Gastrocnemius medialis (tissue), 4 donors: ENCODE measurements around the gene VAV1. TPM values are rescaled to one million over a fixed set of nuclear protein-coding genes. Genes with fewer than 3 reads are reported as not detected.
A peak's percentile ranks its signal among the peaks of the same experiment; 100 is the strongest.

ENCODE experiments used
- ATAC-seq, 2 donors: fragments of 150-250 bp; one replicate each; pipeline ENCODE4 v1.9.1; 2016
- DNase-seq, 2 donors: peaks; one replicate each; pipeline ENCODE4 v3.0.0-alpha.2; 2019
- H3K27ac ChIP-seq, 4 donors: fragments of 200-600 bp; sonication (generic); 1 replicate in 1 of 4; 2 replicates in 3 of 4; pipeline ENCODE4 v1.5.1; 2016 to 2018; ENCODE audit warnings: mild to moderate bottlenecking in 2 of 4, moderate library complexity in 1 of 4
- H3K27me3 ChIP-seq, 3 donors: fragments of 200-600 bp; sonication (generic) in 2 of 3; 1 replicate in 1 of 3; 2 replicates in 2 of 3; pipeline versions ENCODE4 v1.5.1 to v1.6.0; 2016 to 2019; ENCODE audit warnings: mild to moderate bottlenecking in 1 of 3, moderate library complexity in 1 of 3
- H3K36me3 ChIP-seq, 2 donors: fragments of 200-600 bp; sonication (generic) in 1 of 2; one replicate each; pipeline ENCODE4 v1.5.1; 2017 to 2018
- H3K4me1 ChIP-seq, 2 donors: fragments of 200-600 bp; sonication (generic) in 1 of 2; one replicate each; pipeline ENCODE4 v1.5.1; 2016 to 2017; ENCODE audit warnings: mild to moderate bottlenecking in 2 of 2
- H3K4me3 ChIP-seq, 4 donors: fragments of 200-600 bp; sonication (generic) in 3 of 4; 1 replicate in 1 of 4; 2 replicates in 3 of 4; pipeline ENCODE4 v1.5.1; 2016 to 2019; ENCODE audit warnings: mild to moderate bottlenecking in 2 of 4
- H3K9me3 ChIP-seq, 3 donors: fragments of 200-600 bp; sonication (generic) in 2 of 3; 1 replicate in 1 of 3; 2 replicates in 2 of 3; pipeline ENCODE4 v1.5.1; 2016 to 2019
- CTCF ChIP-seq, 5 experiments: fragments of 450-650 bp in 3 of 5; fragments of 200-600 bp in 2 of 5; sonication (generic) in 2 of 5; IDR thresholded peaks in 4 of 5; conservative IDR thresholded peaks in 1 of 5; 1 replicate in 4 of 5; 2 replicates in 1 of 5; pipeline ENCODE4 v1.5.1; 2016 to 2019; ENCODE audit warnings: antibody characterized with exemption in 5 of 5, mild to moderate bottlenecking in 3 of 5, moderate library complexity in 3 of 5
- POLR2A ChIP-seq, 2 donors: fragments of 450-650 bp; IDR thresholded peaks; one replicate each; pipeline ENCODE4 v1.6.1; 2017; ENCODE audit warnings: antibody characterized with exemption in 2 of 2, mild to moderate bottlenecking in 2 of 2, moderate library complexity in 2 of 2
- in situ Hi-C, 4 donors: fragments of 200-750 bp; cut with MboI; loops; one replicate each; pipeline versions ENCODE4 v1.15.0 to v1.8.0; 2017; ENCODE audit warnings: low sequenced_read_pairs in 4 of 4
- intact Hi-C: fragments of 100-400 bp; cut with DNase I; formaldehyde crosslinking; loops from one replicate; pipeline ENCODE4 v1.15.1; 2023; ENCODE audit warnings: low total_unique reads
- total RNA-seq, 4 donors: library from RNA; depleted of rRNA; stranded (reverse); fragments of >200 nt; gene quantifications; one replicate each; pipeline versions ENCODE4 v1.1.0 to v1.2.3, GENCODE V29; 2016

The VAV1 gene
- total RNA-seq = 1 to 10 TPM in 2 of 4 donors, under 1 TPM in 2; 0.63 to 1.8 (median 0.96) TPM

GRCh38 chr19:6772028-6772865 is at the start of gene VAV1:
VAV1 (plus strand) TSS chr19:6772708; CDS start chr19:6772808, 100 bp downstream.
- Histone ChIP-seq H3K4me3 (peak within 1 kb of the TSS in 1 of 4 donors; percentile 45), H3K36me3 (no peaks in the 10 kb centered on the region), H3K9me3 (no peaks in the 10 kb centered on the region), H3K4me1 (no peaks in the 10 kb centered on the region), H3K27ac (no peak within 1 kb of the TSS), H3K27me3 (peaks cover 7 to 21% (median 11%) of the 10 kb centered on the region in 3 donors)
- DNase-seq (peak in 1 of 2 donors; percentile 34), ATAC-seq (no peak)
- TF ChIP-seq CTCF (IDR thresholded peaks at IDR 0.05 in 4 of 5, conservative IDR thresholded peaks at IDR 0.05 in 1 of 5) (no peak), POLR2A (IDR thresholded peaks at IDR 0.05) (no peak)
- intact Hi-C loops (no loop called here), in situ Hi-C loops (no loop called here)

GRCh38 chr19:6723108-6723618 is 49.3 kb upstream of the VAV1 start:
- DNase-seq (peak in 1 of 2 donors; percentile 58), ATAC-seq (peak; percentile 39 to 51)
- H3K27me3 ChIP-seq = no peaks in the 10 kb centered on the region

GRCh38 chr19:6723738-6724137 is 48.8 kb upstream of the VAV1 start:
- no peaks in the 10 kb centered on the region for H3K36me3 ChIP-seq
- no peaks in the 10 kb centered on the region for H3K4me1 ChIP-seq
- DNase-seq = no peak
- intact Hi-C loops (no loop called here), in situ Hi-C loops (no loop called here)
- TF ChIP-seq POLR2A (IDR thresholded peaks at IDR 0.05) (no peak), CTCF (IDR thresholded peaks at IDR 0.05 in 4 of 5, conservative IDR thresholded peaks at IDR 0.05 in 1 of 5) (no peak)
- peak overlapping the region in 3 of 4 donors; percentile 9 to 47 (median 46) for H3K27ac ChIP-seq
- no peak overlapping the region for H3K4me3 ChIP-seq
- no peaks in the 10 kb centered on the region for H3K27me3 ChIP-seq
- ATAC-seq = no peak
- no peaks in the 10 kb centered on the region for H3K9me3 ChIP-seq

More at GRCh38 chr19:6723108-6723618, 49.3 kb upstream of the VAV1 start:
- H3K27ac ChIP-seq = peak overlapping the region in 2 of 4 donors; percentile 9 to 41
- in situ Hi-C loops (no loop called here), intact Hi-C loops (no loop called here)
- no peaks in the 10 kb centered on the region for H3K36me3 ChIP-seq
- TF ChIP-seq CTCF (IDR thresholded peaks at IDR 0.05 in 4 of 5, conservative IDR thresholded peaks at IDR 0.05 in 1 of 5) = no peak
- H3K4me3 ChIP-seq = no peak overlapping the region
- no peaks in the 10 kb centered on the region for H3K9me3 ChIP-seq
- no peaks in the 10 kb centered on the region for H3K4me1 ChIP-seq

- intact Hi-C loops = no loop called here
- Histone ChIP-seq H3K4me1 (no peaks in the 10 kb centered on the region), H3K4me3 (no peak overlapping the region), H3K36me3 (no peaks in the 10 kb centered on the region), H3K9me3 (no peaks in the 10 kb centered on the region), H3K27ac (no peak overlapping the region), H3K27me3 (no peaks in the 10 kb centered on the region)
- TF ChIP-seq CTCF (IDR thresholded peaks at IDR 0.05 in 4 of 5, conservative IDR thresholded peaks at IDR 0.05 in 1 of 5) (no peak), POLR2A (IDR thresholded peaks at IDR 0.05) (no peak)
- in situ Hi-C loops = loop anchor here in 2 of 4 donors (25.0 kb wide), 2 partner anchors 213 to 338 kb away; partner anchors contain the start of genes GTF2F1 (in 1 of the 2), PSPN (in 1 of the 2) and TUBB4A (in 1 of the 2)
- ATAC-seq (no peak), DNase-seq (no peak)
These were observed 47.6 kb upstream of the VAV1 start for GRCh38 chr19:6724631-6725492.
